Astrocyte (in vitro differentiated cells and primary cell): ENCODE data around the gene THUMPD2. TPM values are rescaled to one million over a fixed set of nuclear protein-coding genes. Genes with fewer than 3 reads are reported as not detected.

Experiments
- DNase-seq: peaks from one replicate; pipeline ENCODE4 v3.0.0-alpha.2; 2010; ENCODE audit warnings: low read depth
- FAIRE-seq: peaks from 2 replicates; lab custom pipeline; 2011; peaks lifted over from hg19 to GRCh38; lab: Jason Lieb, UNC
- H2AFZ ChIP-seq: 2 replicates; pipeline ENCODE4 v1.6.0; 2012; ENCODE audit warnings: low read depth, low read length, inconsistent platforms
- H3K27ac ChIP-seq: 2 replicates; pipeline ENCODE4 v1.5.1; 2011; ENCODE audit warnings: low read depth, low read length, inconsistent platforms
- H3K27me3 ChIP-seq: 2 replicates; pipeline ENCODE4 v1.6.0; 2011; ENCODE audit warnings: low read length, inconsistent platforms; ENCODE audit not compliant: insufficient read depth
- H3K36me3 ChIP-seq: 2 replicates; pipeline ENCODE4 v1.5.1; 2011; ENCODE audit warnings: low read length, inconsistent platforms; ENCODE audit not compliant: insufficient read depth
- H3K4me1 ChIP-seq: 2 replicates; pipeline ENCODE4 v1.5.1; 2011; ENCODE audit warnings: low read length, inconsistent platforms; ENCODE audit not compliant: insufficient read depth
- H3K4me2 ChIP-seq: 2 replicates; pipeline ENCODE4 v1.6.0; 2012; ENCODE audit warnings: low read length, inconsistent platforms
- H3K4me3 ChIP-seq: 2 replicates; pipeline ENCODE4 v1.5.1; 2011; ENCODE audit warnings: low read depth, mild to moderate bottlenecking, low read length, inconsistent platforms; ENCODE audit not compliant: insufficient read depth
- H3K79me2 ChIP-seq: 2 replicates; pipeline ENCODE4 v1.6.0; 2012; ENCODE audit warnings: mild to moderate bottlenecking, low read length, inconsistent platforms; ENCODE audit not compliant: insufficient read depth
- H3K9ac ChIP-seq: 2 replicates; pipeline ENCODE4 v1.6.0; 2012; ENCODE audit warnings: mild to moderate bottlenecking, low read length, inconsistent platforms
- H3K9me3 ChIP-seq: 2 replicates; pipeline ENCODE4 v1.5.1; 2012; ENCODE audit warnings: low read depth, mild to moderate bottlenecking, low read length, inconsistent platforms; ENCODE audit not compliant: insufficient read depth
- H4K20me1 ChIP-seq: 2 replicates; pipeline ENCODE4 v1.6.0; 2012; ENCODE audit warnings: low read length, inconsistent platforms; ENCODE audit not compliant: insufficient read depth
- H3K27ac Mint-ChIP-seq: one replicate; pipeline ENCODE4 v1.8.0; 2021; ENCODE audit warnings: mild to moderate bottlenecking, mixed read lengths; ENCODE audit not compliant: unreplicated experiment
- H3K27me3 Mint-ChIP-seq: one replicate; pipeline ENCODE4 v1.8.0; 2021; ENCODE audit warnings: low read depth, mixed read lengths; ENCODE audit not compliant: unreplicated experiment
- H3K36me3 Mint-ChIP-seq: one replicate; pipeline ENCODE4 v1.8.0; 2021; ENCODE audit warnings: low read depth, mixed read lengths; ENCODE audit not compliant: unreplicated experiment
- H3K4me1 Mint-ChIP-seq: one replicate; pipeline ENCODE4 v1.8.0; 2021; ENCODE audit warnings: low read depth, mixed read lengths; ENCODE audit not compliant: unreplicated experiment
- H3K4me3 Mint-ChIP-seq: one replicate; pipeline ENCODE4 v1.8.0; 2021; ENCODE audit warnings: mild to moderate bottlenecking, moderate library complexity, mixed read lengths; ENCODE audit not compliant: unreplicated experiment
- H3K9me3 Mint-ChIP-seq: one replicate; pipeline ENCODE4 v1.8.0; 2021; ENCODE audit warnings: mild to moderate bottlenecking, mixed read lengths; ENCODE audit not compliant: unreplicated experiment
- EZH2 ChIP-seq: IDR thresholded peaks from 2 replicates; pipeline ENCODE4 v1.6.1; 2012; ENCODE audit warnings: mild to moderate bottlenecking, low read length, inconsistent platforms; ENCODE audit not compliant: insufficient read depth
- total RNA-seq: library from RNA; stranded (reverse); gene quantifications from 2 replicates; pipeline ENCODE4 v1.2.1, GENCODE V29; 2021
- TF ChIP-seq, protein P1 (sequence below): IDR thresholded peaks from 2 replicates; pipeline ENCODE4 v1.5.1; 2011; ENCODE audit warnings: low read depth, mild to moderate bottlenecking, inconsistent platforms, low read length, moderate library complexity; ENCODE audit not compliant: insufficient read depth

Gene THUMPD2
- total RNA-seq, 1 donor from 2014 or later: 11.5 TPM

DNA sequence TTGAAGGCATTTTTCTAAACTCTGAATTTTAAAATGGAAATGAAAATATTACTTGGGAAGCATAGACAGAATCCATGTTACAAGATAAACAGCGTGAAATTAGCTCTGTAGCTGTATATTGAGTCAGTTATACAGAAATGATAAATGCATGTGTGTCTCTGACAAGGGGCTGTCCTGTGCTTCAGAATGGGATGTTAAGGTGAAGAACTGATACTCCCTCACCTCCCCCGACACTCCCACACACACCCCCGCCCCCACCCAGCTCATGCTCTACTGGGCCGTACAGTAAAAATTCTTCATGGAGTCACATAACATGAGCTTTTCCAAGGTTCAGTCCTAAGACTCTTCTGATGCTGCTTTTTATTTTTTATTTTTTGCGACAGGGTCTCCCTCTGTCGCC is 869 bp upstream of the THUMPD2 start:
- Histone ChIP-seq H3K27ac (no peak overlapping the region), H3K9ac (no peak overlapping the region), H3K79me2 (peaks cover 40% of the 10 kb centered on the region), H2AFZ (peak overlapping the region; percentile 95), H3K36me3 (no peaks in the 10 kb centered on the region), H3K4me3 (no peak overlapping the region), H4K20me1 (peaks cover 3% of the 10 kb centered on the region), H3K9me3 (no peaks in the 10 kb centered on the region), H3K27me3 (no peaks in the 10 kb centered on the region), H3K4me2 (no peak overlapping the region), H3K4me1 (peaks cover 20% of the 10 kb centered on the region)
- TF ChIP-seq, protein P1, sequence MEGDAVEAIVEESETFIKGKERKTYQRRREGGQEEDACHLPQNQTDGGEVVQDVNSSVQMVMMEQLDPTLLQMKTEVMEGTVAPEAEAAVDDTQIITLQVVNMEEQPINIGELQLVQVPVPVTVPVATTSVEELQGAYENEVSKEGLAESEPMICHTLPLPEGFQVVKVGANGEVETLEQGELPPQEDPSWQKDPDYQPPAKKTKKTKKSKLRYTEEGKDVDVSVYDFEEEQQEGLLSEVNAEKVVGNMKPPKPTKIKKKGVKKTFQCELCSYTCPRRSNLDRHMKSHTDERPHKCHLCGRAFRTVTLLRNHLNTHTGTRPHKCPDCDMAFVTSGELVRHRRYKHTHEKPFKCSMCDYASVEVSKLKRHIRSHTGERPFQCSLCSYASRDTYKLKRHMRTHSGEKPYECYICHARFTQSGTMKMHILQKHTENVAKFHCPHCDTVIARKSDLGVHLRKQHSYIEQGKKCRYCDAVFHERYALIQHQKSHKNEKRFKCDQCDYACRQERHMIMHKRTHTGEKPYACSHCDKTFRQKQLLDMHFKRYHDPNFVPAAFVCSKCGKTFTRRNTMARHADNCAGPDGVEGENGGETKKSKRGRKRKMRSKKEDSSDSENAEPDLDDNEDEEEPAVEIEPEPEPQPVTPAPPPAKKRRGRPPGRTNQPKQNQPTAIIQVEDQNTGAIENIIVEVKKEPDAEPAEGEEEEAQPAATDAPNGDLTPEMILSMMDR: no peak
- TF ChIP-seq EZH2: no peak
- Mint-ChIP-seq H3K4me1 (peaks cover 38% of the 10 kb centered on the region), H3K9me3 (peaks cover 3% of the 10 kb centered on the region), H3K36me3 (peaks cover 5% of the 10 kb centered on the region), H3K27me3 (no peaks in the 10 kb centered on the region), H3K27ac (peak overlapping the region; percentile 58), H3K4me3 (peak overlapping the region; percentile 80)
- FAIRE-seq (no peak), DNase-seq (no peak)

DNA sequence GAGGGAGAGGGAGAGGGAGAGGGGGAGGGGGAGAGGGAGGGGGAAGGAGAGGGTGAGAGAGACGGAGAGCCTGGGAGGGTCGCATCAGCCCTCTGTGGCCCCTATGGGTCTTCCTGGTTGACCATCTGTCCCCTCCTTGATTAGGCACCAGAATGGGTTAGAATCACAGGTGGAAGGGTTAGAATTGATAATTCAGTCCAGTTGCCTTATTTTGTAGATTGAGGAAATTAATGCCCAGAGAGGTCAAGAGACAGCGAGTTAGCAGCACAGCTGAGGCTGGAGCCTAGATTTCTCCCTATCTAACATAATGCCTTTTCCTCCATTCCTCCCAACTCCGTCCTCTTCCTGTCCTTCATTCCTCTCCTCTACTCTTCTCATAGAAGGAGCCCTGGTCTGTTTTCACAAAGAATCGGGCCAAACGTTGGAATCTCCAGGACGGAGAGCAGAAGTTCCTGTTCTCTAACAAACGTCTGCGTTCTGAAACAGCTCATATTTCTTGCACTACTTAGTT is 338 bp upstream of the THUMPD2 start:
- FAIRE-seq: no peak
- Histone ChIP-seq H3K4me3 (peak overlapping the region; percentile 76), H3K27me3 (no peaks in the 10 kb centered on the region), H3K9ac (peak overlapping the region; percentile 89), H3K36me3 (no peaks in the 10 kb centered on the region), H3K79me2 (peaks cover 46% of the 10 kb centered on the region), H3K27ac (no peak overlapping the region), H2AFZ (peak overlapping the region; percentile 95), H3K4me1 (peaks cover 20% of the 10 kb centered on the region), H3K9me3 (no peaks in the 10 kb centered on the region), H4K20me1 (peaks cover 5% of the 10 kb centered on the region), H3K4me2 (peak overlapping the region; percentile 85)
- peaks cover 3% of the 10 kb centered on the region for H3K9me3 Mint-ChIP-seq
- H3K36me3 Mint-ChIP-seq: peaks cover 5% of the 10 kb centered on the region
- H3K27ac Mint-ChIP-seq: peak overlapping the region; percentile 58
- H3K27me3 Mint-ChIP-seq: no peaks in the 10 kb centered on the region
- DNase-seq: no peak
- no peak for TF ChIP-seq EZH2
- TF ChIP-seq, protein P1: no peak
- H3K4me1 Mint-ChIP-seq: peaks cover 38% of the 10 kb centered on the region
- peak overlapping the region; percentile 80 for H3K4me3 Mint-ChIP-seq

DNA sequence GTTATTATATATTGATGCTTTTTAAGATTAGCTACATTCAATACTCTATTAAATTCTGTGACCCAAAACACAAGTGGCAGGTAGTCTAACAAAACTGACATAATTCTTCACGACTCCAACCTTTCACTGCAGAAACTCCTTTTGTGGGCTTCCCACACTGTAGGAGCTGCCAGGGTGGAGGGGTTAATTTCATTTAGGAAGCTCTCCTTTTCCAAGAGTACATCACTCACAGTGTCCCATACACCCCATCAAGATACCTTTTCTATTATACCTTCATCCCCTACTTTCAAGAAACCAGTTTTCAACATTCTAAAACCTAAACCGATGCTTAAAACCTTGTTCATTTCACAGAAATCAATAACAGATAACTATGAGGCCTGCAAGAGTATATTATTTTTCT is 825 bp downstream of the THUMPD2 start:
- Histone ChIP-seq H4K20me1 (peaks cover 5% of the 10 kb centered on the region), H3K4me1 (peaks cover 16% of the 10 kb centered on the region), H3K36me3 (no peaks in the 10 kb centered on the region), H3K79me2 (peaks cover 55% of the 10 kb centered on the region), H3K9ac (peak overlapping the region; percentile 89), H3K27me3 (no peaks in the 10 kb centered on the region), H3K4me2 (peak overlapping the region; percentile 85), H3K4me3 (peak overlapping the region; percentile 76), H3K27ac (peak overlapping the region; percentile 78), H3K9me3 (no peaks in the 10 kb centered on the region), H2AFZ (no peak overlapping the region)
- Mint-ChIP-seq H3K27ac (peak overlapping the region; percentile 31), H3K4me1 (peaks cover 36% of the 10 kb centered on the region), H3K4me3 (peak overlapping the region; percentile 92), H3K9me3 (peaks cover 3% of the 10 kb centered on the region), H3K36me3 (peaks cover 5% of the 10 kb centered on the region), H3K27me3 (no peaks in the 10 kb centered on the region)
- DNase-seq (no peak), FAIRE-seq (no peak)
- TF ChIP-seq, protein P1: no peak
- no peak for TF ChIP-seq EZH2
